Measurements from ENCODE around the gene ZYG11A.

GRCh38 chr1:52825868-52826267 is 16.7 kb upstream of the ZYG11A start:
- TF ChIP-seq CTCF (IDR thresholded peaks at IDR 0.05; ENCODE audit: low read depth, low read length, poor library complexity, severe bottlenecking) (peak; percentile 45), EZH2phosphoT487 (IDR thresholded peaks at IDR 0.05; ENCODE audit: borderline replicate concordance, low read length) (no peak)
